BE2C (cell line): Measurements from ENCODE around the gene TCF25.

Experiments
- DNase-seq: peaks from one replicate; pipeline ENCODE4 v3.0.0-alpha.2; 2020
- H3K27me3 ChIP-seq: fragments of 250-450 bp; sonication (Bioruptor Pico); 2 replicates; pipeline ENCODE4 v1.5.1; 2020; ENCODE audit warnings: mild to moderate bottlenecking
- H3K36me3 ChIP-seq: fragments of 250-450 bp; sonication (Bioruptor Pico); 2 replicates; pipeline ENCODE4 v1.5.1; 2020; ENCODE audit warnings: mild to moderate bottlenecking
- H3K4me1 ChIP-seq: fragments of 250-450 bp; sonication (Bioruptor Pico); 2 replicates; pipeline ENCODE4 v1.5.1; 2020
- H3K4me3 ChIP-seq: 2 replicates; pipeline ENCODE4 v1.5.1; 2011; ENCODE audit warnings: low read depth, low read length
- H3K9me3 ChIP-seq: fragments of 250-450 bp; sonication (Bioruptor Pico); 2 replicates; pipeline ENCODE4 v1.5.1; 2020
- TF ChIP-seq, protein P1 (sequence below): IDR thresholded peaks from 2 replicates; pipeline ENCODE4 v1.5.1; 2012; ENCODE audit warnings: mild to moderate bottlenecking, low read depth, low read length

The TCF25 gene

DNA sequence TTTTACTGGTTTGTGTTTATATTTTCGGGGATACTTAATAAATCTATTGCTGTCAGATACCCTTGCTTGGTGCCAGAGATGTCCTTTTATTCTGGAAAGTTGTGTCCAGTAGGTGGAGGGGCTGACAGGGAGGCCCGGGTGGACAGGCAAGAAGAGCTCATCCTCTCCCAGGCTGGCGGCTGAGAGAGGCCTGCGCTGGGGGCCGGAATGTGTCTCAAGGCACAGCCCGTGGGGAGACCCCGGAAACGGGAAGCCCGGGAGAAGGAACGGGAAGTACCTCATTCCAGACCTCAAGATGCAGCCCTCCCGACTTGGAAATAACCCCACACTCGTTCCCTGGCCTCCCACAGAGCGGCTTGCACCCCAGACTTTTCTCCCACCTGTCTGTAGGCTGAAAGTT is 62.6 kb downstream of the TCF25 start:
- Histone ChIP-seq H3K36me3 (peaks cover 62% of the 10 kb centered on the region), H3K4me1 (no peaks in the 10 kb centered on the region), H3K4me3 (no peak overlapping the region), H3K27me3 (no peaks in the 10 kb centered on the region), H3K9me3 (no peaks in the 10 kb centered on the region)
- DNase-seq: no peak
- TF ChIP-seq, protein P1, sequence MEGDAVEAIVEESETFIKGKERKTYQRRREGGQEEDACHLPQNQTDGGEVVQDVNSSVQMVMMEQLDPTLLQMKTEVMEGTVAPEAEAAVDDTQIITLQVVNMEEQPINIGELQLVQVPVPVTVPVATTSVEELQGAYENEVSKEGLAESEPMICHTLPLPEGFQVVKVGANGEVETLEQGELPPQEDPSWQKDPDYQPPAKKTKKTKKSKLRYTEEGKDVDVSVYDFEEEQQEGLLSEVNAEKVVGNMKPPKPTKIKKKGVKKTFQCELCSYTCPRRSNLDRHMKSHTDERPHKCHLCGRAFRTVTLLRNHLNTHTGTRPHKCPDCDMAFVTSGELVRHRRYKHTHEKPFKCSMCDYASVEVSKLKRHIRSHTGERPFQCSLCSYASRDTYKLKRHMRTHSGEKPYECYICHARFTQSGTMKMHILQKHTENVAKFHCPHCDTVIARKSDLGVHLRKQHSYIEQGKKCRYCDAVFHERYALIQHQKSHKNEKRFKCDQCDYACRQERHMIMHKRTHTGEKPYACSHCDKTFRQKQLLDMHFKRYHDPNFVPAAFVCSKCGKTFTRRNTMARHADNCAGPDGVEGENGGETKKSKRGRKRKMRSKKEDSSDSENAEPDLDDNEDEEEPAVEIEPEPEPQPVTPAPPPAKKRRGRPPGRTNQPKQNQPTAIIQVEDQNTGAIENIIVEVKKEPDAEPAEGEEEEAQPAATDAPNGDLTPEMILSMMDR: no peak

DNA sequence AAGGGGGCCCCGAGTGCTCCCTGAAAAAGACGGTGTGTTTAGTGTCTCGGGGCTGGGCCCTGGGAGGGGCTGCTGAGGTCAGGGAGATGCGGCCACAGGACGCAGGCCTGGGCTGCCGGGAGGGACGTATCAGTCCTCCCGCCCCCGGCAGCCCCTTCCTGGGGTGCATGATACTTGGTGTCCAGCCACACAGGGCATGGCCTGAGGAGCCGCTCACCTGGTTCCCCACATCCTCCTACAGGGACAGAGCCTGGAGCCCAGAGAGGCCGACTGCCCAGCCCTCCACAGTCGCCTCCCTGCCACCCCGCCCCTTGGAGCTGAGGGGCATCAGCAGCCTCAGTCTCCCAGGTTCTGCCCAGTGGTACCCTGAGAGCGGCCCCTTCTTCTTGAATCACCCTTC is 63.1 kb downstream of the TCF25 start:
- H3K27me3 ChIP-seq: no peaks in the 10 kb centered on the region
- H3K36me3 ChIP-seq: peaks cover 58% of the 10 kb centered on the region
- no peak for DNase-seq
- H3K4me1 ChIP-seq: no peaks in the 10 kb centered on the region
- H3K4me3 ChIP-seq: no peak overlapping the region
- H3K9me3 ChIP-seq: no peaks in the 10 kb centered on the region
- TF ChIP-seq, protein P1: no peak

DNA sequence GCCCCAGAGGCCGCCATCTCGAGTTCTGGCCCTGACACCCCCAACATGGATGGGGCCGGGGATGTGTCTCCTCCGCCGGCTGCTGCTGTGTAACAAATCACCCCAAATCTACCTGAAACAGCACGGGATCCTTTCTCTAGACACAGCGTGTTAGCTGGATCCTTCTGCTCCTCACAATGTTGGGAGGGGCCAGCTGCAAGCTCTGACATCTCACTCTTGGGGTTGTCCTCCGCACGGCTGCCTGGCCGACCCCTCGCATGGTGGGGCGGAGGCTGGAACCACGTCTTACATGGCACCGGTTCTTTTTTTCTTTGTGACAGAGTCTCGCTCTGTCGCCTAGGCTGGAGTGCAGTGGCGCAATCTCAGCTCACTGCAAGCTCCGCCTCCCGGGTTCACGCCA is 63.6 kb downstream of the TCF25 start:
- H3K4me1 ChIP-seq: no peaks in the 10 kb centered on the region
- H3K27me3 ChIP-seq: no peaks in the 10 kb centered on the region
- no peak overlapping the region for H3K4me3 ChIP-seq
- DNase-seq: no peak
- H3K36me3 ChIP-seq: peaks cover 53% of the 10 kb centered on the region
- no peaks in the 10 kb centered on the region for H3K9me3 ChIP-seq
- TF ChIP-seq, protein P1: no peak

DNA sequence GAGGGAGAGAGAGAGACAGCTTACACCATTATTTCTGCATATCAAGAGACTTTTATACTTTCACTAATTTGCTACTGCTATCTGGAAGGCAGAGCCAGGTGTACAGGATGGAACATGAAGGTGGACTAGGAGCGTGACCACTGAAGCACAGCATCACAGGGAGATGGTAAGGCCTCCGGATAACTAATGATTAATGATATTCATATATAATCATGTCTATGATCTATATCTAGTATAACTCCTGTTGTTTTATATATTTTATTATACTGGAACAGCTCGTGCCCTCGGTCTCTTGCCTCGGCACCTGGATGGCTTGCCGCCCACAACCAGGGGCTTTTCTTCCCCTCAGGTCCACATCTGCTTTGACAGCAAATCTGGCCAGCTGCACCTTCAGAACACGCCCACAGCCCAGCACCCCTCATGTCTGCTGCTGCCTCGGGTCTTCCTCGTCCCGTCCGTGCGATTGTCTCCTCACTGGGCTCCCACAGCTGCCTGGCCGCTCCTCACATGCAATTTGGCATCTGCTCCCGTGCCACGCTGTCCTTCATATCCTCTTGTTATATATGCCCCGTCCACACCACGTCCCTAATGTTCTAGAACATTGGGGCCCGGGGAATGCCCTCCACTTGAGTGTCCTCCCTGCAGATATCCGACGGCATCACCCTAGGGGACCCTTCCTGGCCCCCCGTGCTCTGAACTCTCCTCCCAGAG is 64.9 kb downstream of the TCF25 start:
- Histone ChIP-seq H3K27me3 (no peaks in the 10 kb centered on the region), H3K4me1 (no peaks in the 10 kb centered on the region), H3K36me3 (peaks cover 39% of the 10 kb centered on the region), H3K9me3 (no peaks in the 10 kb centered on the region), H3K4me3 (no peak overlapping the region)
- TF ChIP-seq, protein P1: no peak
- no peak for DNase-seq

DNA sequence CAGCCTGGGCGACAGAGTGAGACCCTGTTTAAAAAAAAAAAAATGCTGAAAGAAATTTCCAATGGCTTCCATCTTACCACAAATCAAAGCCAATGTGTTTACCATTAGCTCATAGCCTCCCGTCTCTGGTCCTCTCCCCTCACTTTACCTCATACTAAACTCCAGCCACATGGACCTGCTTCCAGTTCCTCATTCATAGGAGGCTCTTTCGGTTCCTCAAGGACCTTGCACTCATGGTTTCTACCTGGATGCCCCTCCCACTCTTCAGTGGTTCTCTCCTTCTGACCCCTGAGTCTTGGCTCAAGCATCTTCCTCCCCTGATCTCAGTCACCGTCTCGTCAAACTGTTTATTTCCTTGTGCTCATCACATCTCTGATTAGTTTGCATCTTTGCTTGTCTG is 71.4 kb downstream of the TCF25 start:
- Histone ChIP-seq H3K27me3 (no peaks in the 10 kb centered on the region), H3K4me1 (no peaks in the 10 kb centered on the region), H3K9me3 (no peaks in the 10 kb centered on the region), H3K4me3 (no peak overlapping the region), H3K36me3 (no peaks in the 10 kb centered on the region)
- TF ChIP-seq, protein P1: no peak
- no peak for DNase-seq

DNA sequence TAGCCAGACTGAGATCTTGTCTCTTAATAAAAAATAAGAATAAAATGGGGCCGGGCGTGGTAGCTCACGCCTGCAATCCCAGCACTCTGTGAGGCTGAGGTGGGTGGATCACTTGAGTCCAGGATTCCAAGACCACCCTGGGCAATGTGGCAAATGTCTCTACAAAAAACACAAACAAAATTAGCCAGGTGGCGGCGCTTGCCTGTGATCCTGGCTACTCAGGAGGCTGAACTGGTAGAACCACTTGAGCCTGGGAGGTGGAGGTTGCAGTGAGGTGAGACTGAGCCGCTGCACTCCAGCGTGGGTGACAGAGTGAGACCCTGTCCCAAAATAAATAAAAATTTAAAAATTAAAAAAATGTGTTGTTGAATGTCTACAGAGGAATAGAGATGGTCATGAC is 72.3 kb downstream of the TCF25 start:
- TF ChIP-seq, protein P1: no peak
- no peak for DNase-seq
- Histone ChIP-seq H3K27me3 (no peaks in the 10 kb centered on the region), H3K4me3 (no peak overlapping the region), H3K9me3 (no peaks in the 10 kb centered on the region), H3K36me3 (no peaks in the 10 kb centered on the region), H3K4me1 (no peaks in the 10 kb centered on the region)
